WTC11 (cell line): ENCODE results near the gene MEGF6.

Experiments
- CREB1 ChIP-seq: sonication (generic); formaldehyde crosslinking; IDR thresholded peaks from 2 replicates; pipeline ENCODE4 v1.8.0; 2023; ENCODE audit warnings: mild to moderate bottlenecking, missing genetic modification reagents
- TF ChIP-seq, protein P1 (sequence below): fragments of 200-600 bp; IDR thresholded peaks from 2 replicates; pipeline ENCODE4 v1.8.0; 2022; ENCODE audit warnings: antibody characterized with exemption
- TF ChIP-seq, protein P2 (sequence below): sonication (generic); formaldehyde crosslinking; IDR thresholded peaks from 2 replicates; pipeline ENCODE4 v1.8.1; 2023; ENCODE audit warnings: mild to moderate bottlenecking, missing genetic modification reagents, moderate library complexity

DNA sequence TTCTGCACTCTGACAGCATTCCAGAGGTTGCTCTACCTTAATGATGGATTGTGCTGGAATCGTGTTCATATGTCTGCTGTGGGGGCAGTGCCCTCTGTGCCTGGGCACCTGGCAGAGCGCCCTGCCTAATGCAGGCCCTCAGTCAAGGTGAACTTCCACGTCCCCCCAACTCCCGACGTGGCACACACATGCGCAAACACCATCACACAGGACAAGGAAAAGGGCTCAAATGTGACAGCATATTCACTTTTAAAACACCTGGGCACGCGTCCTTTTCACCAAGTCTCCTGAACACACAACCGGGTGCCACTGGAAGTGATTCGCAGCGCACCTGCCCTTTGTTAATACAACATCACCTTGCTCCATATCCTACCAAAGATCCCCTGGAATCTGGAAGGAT, 25.2 kb upstream of the MEGF6 start:
- TF ChIP-seq, protein P1, sequence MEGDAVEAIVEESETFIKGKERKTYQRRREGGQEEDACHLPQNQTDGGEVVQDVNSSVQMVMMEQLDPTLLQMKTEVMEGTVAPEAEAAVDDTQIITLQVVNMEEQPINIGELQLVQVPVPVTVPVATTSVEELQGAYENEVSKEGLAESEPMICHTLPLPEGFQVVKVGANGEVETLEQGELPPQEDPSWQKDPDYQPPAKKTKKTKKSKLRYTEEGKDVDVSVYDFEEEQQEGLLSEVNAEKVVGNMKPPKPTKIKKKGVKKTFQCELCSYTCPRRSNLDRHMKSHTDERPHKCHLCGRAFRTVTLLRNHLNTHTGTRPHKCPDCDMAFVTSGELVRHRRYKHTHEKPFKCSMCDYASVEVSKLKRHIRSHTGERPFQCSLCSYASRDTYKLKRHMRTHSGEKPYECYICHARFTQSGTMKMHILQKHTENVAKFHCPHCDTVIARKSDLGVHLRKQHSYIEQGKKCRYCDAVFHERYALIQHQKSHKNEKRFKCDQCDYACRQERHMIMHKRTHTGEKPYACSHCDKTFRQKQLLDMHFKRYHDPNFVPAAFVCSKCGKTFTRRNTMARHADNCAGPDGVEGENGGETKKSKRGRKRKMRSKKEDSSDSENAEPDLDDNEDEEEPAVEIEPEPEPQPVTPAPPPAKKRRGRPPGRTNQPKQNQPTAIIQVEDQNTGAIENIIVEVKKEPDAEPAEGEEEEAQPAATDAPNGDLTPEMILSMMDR: no peak
- TF ChIP-seq CREB1 (CRISPR knock-in tag): no peak
- TF ChIP-seq, protein P2, sequence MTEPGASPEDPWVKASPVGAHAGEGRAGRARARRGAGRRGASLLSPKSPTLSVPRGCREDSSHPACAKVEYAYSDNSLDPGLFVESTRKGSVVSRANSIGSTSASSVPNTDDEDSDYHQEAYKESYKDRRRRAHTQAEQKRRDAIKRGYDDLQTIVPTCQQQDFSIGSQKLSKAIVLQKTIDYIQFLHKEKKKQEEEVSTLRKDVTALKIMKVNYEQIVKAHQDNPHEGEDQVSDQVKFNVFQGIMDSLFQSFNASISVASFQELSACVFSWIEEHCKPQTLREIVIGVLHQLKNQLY (CRISPR knock-in tag): no peak
